ENCODE data around the gene TAPBP.
A peak's percentile ranks its signal among the peaks of the same experiment; 100 is the strongest.
"Not testable (repeated sequence)": the region's sequence is repeated elsewhere in the genome, so short reads cannot be mapped to it uniquely, and the experiment has no call there.

Gene TAPBP

DNA sequence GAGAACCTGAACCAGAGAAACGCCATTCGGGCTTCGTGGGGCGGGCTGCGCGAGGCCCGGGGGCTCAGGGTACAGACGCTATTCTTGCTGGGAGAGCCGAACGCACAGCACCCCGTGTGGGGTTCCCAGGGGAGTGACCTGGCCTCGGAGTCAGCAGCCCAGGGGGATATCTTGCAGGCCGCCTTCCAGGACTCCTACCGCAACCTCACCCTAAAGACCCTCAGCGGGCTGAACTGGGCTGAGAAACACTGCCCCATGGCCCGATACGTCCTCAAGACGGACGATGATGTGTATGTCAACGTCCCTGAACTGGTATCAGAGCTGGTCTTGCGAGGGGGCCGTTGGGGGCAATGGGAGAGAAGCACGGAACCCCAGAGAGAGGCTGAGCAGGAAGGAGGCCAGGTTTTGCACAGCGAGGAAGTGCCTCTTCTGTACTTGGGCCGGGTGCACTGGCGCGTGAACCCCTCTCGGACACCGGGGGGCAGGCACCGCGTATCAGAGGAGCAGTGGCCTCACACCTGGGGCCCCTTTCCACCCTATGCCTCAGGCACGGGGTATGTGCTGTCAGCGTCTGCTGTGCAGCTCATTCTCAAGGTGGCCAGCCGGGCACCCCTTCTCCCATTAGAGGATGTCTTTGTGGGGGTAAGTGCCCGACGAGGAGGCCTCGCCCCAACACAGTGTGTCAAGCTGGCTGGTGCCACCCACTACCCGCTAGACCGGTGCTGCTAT is 36.1 kb downstream of the TAPBP start:
- DNase-seq (ENCODE audit: extremely low read depth in 1 of 2, low read depth in 1 of 2): no peak

DNA sequence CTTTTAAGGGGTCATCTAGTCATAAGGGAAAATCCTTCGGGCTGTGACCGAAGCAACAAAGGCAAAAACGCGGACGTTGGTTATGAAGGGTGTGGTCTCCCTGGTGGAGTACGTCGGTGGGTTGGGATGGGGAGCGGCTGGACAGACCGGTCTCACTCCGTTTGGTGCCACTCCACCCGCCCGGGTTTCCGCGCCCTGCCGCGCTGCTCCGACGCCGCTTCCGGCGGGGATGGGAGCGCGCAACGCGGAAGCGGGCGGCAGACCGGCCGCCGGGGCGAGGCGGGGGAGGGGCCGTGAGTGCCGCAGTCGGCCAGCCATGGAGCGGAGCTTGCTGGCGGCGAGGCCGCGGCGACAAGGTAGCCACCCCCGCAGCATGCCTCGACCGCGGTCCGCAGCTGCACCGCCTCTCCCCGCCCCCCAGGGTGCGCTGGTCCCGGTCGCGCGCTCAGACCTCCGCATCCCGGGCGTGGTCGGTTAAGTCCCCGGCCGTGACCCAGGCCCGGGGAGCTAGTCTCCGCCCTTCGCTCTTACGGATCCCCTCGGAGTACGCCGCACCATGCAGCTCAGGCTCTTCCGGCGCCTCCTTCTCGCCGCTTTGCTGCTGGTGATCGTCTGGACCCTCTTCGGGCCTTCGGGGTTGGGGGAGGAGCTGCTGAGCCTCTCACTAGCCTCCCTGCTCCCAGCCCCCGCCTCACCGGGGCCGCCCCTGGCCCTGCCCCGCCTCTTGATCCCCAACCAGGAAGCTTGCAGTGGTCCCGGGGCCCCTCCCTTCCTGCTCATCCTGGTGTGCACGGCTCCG is 36.8 kb downstream of the TAPBP start, which contains the start of gene B3GALT4:
B3GALT4 (plus strand) TSS at position 260 of the 799 bp plus-strand sequence; CDS start at position 557, 297 bp downstream.
- DNase-seq (ENCODE audit: extremely low read depth in 1 of 2, low read depth in 1 of 2): peak; percentile 77 to 82

- DNase-seq (ENCODE audit: extremely low read depth in 1 of 2, low read depth in 1 of 2): no peak
Observed at GRCh38 chr6:33276581-33276863, 37.4 kb downstream of the TAPBP start.

DNA sequence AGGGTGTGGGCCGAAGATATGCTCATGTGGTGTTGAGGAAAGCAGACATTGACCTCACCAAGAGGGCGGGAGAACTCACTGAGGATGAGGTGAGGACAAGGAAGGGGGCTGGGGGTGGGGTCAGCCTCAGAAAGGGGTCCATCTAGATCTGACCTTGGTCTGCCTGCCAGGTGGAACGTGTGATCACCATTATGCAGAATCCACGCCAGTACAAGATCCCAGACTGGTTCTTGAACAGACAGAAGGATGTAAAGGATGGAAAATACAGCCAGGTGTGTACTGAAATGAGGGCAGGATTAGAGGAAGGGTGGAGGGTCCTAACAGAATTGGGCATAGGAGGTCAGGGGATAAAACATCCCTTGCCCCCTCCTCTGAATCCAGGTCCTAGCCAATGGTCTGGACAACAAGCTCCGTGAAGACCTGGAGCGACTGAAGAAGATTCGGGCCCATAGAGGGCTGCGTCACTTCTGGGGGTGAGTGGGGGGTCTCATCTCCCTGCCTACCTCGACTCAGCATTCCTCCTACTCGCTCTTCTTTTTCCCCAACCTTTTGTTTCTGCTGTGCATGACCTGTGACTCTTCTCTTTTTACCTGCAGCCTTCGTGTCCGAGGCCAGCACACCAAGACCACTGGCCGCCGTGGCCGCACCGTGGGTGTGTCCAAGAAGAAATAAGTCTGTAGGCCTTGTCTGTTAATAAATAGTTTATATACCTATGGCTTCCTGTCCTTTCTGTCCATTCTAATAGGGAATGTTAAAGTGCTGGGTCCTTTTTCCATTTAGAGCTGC is 37.9 kb downstream of the TAPBP start:
- DNase-seq (ENCODE audit: extremely low read depth in 1 of 2, low read depth in 1 of 2): not testable (repeated sequence)

DNA sequence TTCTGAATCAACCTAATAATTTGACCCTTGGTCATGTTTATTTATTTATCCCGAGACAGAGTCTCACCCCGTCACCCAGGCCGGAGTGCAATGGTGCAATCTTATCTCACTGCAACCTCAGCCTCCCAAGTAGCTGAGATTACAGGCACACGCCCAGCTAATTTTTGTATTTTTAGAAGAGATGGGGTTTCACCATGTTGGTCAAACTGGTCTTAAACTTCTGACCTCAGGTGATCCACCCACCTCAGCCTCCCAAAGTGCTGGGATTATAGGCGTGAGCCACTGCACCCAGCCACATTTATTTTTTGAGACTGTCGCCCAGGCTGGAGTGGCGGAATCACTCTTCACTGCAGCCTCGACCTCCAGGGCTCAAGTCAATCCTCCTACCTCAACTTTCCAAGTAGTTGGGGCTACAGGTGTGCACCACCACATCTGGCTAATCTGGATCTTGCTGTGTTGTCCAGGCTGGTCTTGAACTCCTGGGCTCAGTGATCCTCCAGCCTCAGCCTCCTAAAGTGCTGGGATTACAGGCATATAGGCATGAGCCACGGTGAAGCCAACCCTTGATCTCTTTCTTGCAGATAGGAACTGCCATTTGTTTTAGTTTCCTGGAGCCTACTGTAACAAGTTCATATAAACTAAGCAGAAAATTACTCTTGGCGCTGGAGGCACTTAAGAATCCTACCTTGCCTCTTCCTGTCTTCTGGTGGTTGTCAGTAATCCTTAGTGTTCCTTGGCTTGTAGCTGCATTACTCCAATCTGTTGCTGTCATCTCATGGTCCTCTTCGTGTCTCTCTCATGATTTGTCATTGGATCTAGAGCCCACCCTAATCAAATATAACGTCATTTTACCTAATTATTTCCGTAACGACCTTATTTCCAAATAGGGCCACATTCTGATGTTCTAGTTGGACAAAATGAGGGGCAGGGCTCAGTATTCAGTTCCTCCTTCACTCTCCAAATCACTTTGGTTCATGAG is 39.7 kb downstream of the TAPBP start:
- DNase-seq (ENCODE audit: extremely low read depth in 1 of 2, low read depth in 1 of 2): no peak

- DNase-seq (ENCODE audit: extremely low read depth in 1 of 2, low read depth in 1 of 2): no peak
Observed at GRCh38 chr6:33273129-33273923, 40.6 kb downstream of the TAPBP start.

DNA sequence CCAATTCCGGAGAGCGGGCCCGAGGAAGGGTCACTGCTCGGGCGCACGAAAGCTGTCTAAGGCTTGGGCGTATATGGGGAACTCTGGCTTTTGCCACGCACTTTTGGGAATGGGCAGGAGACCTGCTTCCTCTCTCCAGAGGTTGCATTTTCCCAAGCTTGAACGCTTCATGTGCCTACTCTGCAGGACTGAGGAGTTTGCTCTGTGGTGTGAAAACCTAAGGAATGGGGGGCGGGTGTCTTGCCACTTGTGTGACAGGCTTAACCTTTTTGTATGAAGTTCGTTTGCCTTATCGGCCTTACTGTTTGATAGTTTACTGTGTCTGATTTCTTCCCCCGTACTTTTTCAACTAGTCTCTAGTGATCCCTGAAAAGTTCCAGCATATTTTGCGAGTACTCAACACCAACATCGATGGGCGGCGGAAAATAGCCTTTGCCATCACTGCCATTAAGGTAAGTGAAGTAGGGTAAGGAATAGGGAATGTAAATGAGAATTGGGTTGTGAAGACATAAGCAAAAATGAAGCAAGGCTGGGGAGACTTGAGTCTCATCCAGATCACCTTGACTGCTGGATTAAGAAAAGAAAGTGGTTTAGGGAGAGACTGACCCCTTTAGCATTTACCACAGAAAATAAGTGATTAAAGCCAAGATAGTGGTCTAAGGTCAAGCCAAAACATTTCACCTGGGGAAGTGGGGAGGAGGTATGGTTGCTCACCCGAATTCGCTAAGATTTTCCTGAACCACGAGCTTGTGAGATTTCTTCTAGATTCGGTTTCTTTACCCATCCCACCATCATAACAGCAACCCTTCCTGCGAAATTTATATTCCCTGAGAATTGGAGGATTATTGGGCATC is 41.4 kb downstream of the TAPBP start:
- DNase-seq (ENCODE audit: extremely low read depth in 1 of 2, low read depth in 1 of 2): no peak

- peak; percentile 72 to 89 for DNase-seq (ENCODE audit: extremely low read depth in 1 of 2, low read depth in 1 of 2)
Observed at GRCh38 chr6:33271468-33272274, 42.2 kb downstream of the TAPBP start, which contains the start of the genes RPS18 and VPS52. RPS18 (plus strand) TSS chr6:33272075; CDS start chr6:33272120, 45 bp downstream. VPS52 (minus strand) TSS chr6:33271876; CDS start chr6:33271675, 201 bp downstream.

DNA sequence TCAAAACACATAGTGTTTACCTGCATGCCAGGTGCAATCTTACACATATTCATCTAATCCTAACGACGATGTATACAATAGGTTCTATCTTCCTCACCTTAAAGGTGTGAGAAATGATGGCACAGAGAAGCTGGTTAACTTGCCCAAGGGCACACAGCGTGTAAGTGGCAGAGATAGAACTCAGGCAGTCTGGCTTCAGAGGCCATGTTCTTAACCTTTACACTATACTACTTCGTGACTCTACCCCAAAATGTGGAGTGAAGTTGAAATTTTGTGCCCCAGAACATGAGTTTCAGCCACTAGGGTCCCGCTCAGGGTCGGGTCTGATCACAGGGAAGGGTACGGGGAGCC is 42.8 kb downstream of the TAPBP start:
- DNase-seq (ENCODE audit: extremely low read depth in 1 of 2, low read depth in 1 of 2): no peak

DNA sequence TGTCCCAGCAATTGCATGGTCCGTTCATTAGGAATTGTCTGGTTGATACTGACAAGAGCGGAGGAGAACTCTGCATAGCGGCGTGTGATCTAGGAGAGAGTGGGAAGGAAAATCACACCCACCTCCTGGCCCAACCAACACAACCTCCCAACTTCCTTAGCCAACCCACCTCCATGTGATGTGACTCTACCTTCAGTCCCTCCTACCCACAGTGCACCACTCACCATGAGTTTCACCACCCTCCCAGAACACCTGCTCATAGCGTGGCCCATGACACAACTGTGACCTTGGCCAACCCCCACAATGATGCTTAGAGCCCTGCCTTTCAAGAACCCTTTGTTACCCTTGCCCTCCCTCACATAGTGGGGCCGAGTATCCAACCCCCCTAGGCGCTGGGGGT is 49.9 kb downstream of the TAPBP start:
- DNase-seq (ENCODE audit: extremely low read depth in 1 of 2, low read depth in 1 of 2): no peak

DNA sequence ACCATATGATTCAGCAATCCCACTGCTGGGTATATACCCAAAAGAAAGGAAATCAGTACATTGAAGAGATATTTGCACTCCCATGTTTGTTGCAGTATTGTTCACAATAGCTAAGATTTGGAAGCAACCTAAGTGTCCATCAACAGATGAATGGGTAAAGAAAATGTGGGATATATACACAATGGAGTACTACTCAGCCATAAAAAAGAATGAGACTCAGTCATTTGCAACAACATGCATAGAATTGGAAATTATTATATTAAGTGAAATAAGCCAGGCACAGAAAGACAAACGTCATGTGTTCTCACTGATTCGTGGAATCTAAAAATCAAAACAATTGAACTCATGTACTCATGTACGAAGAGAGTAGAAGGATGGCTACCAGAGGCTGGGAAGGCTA is 51.4 kb downstream of the TAPBP start:
- not testable (repeated sequence) for DNase-seq (ENCODE audit: extremely low read depth in 1 of 2, low read depth in 1 of 2)

DNA sequence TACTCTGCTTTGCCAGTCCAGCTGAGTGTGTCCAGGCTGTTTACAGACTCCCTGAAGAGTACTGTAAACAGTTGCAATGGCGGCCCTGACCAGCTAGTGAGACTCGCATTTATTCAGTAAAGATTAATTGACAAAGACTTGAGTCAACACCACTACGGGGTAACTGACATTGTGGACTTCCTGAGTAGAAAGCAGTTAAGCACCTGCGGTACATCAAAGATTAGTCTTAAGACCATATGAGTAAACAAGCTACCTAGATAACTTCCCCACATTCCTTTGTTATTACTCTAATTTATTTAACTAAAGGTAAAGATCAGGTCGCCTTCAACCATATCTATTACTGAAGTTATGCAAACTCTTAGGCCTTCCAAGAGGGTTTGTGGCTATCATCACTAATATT is 54.8 kb downstream of the TAPBP start:
- no peak for DNase-seq (ENCODE audit: extremely low read depth in 1 of 2, low read depth in 1 of 2)

DNA sequence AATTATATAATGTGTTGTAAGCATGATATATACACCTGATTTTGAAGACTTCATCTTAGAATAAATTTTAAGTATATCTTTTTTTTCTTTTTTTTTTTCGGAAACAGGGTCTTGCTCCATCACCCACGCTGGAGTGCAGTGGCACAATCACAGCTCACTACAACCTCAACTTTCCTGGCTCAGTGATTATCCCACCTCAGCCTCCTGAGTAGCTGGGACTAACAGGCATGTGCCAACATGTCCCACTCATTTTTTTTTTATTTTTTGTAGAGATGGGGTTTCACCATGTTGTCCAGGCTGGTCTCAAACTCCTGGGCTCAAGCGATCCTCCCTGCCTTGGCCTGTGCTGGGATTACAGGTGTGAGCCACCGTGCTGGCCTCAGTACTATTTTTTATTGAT is 59.3 kb downstream of the TAPBP start:
- no peak for DNase-seq (ENCODE audit: extremely low read depth in 1 of 2, low read depth in 1 of 2)

DNA sequence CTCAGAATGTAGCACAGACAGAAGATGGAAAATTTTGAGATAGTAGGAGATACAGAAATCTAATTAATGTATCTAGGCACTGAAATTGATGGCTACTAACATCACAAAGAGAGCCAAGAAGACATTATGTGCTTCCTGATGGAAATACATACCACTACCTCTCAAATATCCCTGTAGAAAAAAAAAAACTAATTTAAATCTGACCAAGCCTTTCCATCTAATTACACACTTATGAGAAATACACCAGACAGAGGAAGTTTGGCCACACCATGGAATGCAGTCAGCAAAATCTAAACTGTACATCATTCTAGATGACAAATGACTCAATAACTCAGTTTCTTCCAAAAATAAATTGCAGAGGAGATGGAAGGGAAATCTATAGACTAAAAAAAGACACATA is 61.1 kb downstream of the TAPBP start:
- no peak for DNase-seq (ENCODE audit: extremely low read depth in 1 of 2, low read depth in 1 of 2)

GRCh38 chr6:33251395-33252012 is 62.4 kb downstream of the TAPBP start:
- no peak for DNase-seq (ENCODE audit: extremely low read depth in 1 of 2, low read depth in 1 of 2)

- DNase-seq (ENCODE audit: extremely low read depth in 1 of 2, low read depth in 1 of 2): no peak
Observed at GRCh38 chr6:33250731-33251130, 63.1 kb downstream of the TAPBP start.
